GM21576 (cell line): ENCODE measurements around the gene ATG2B.

ENCODE experiments used
- ATAC-seq: cut with Tn5 transposase; IDR thresholded peaks from one replicate; pipeline ENCODE4 v1.9.1; 2021; ENCODE audit warnings: mild to moderate bottlenecking, moderate library complexity; ENCODE audit not compliant: unreplicated experiment

ATG2B gene

DNA sequence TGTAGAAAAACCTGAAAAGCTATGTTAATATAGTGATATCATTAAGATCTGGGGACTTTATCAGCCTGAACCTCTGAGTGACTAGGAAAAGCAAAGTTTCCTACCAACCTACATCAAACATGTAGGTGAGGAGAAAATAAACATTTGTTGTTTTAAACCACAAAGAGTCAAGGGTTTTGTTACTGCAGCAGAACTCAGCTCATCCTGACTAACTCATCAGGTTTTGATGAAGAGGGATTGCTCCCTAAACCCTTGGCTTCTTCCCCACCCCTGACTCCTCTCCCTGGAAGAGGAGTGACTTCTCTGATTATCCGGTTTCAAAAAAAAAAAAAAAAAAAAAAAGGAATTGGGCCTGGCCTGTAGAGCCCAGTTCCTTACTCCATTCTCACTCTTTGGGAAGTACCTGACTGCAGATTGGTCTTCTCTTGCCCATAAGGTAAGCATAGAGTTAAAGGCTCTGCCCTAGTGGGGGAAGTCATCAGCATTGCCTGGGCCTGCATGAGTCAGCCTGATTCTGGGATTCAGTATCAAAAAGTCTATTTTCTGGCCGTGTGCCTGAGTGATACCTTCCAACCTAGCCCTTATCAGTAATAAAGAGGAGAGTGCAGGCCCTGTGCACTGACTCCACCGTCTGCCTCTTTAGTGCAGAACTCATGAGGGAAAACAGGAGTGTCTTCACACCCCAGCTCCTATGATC lies 90.2 kb downstream of the ATG2B start:
- no peak for ATAC-seq

GRCh38 chr14:96271421-96271762 lies 91.7 kb downstream of the ATG2B start:
- no peak for ATAC-seq

- no peak for ATAC-seq
Measured at GRCh38 chr14:96270565-96271420, 92.3 kb downstream of the ATG2B start.

GRCh38 chr14:96269359-96269710 lies 93.8 kb downstream of the ATG2B start:
- no peak for ATAC-seq

DNA sequence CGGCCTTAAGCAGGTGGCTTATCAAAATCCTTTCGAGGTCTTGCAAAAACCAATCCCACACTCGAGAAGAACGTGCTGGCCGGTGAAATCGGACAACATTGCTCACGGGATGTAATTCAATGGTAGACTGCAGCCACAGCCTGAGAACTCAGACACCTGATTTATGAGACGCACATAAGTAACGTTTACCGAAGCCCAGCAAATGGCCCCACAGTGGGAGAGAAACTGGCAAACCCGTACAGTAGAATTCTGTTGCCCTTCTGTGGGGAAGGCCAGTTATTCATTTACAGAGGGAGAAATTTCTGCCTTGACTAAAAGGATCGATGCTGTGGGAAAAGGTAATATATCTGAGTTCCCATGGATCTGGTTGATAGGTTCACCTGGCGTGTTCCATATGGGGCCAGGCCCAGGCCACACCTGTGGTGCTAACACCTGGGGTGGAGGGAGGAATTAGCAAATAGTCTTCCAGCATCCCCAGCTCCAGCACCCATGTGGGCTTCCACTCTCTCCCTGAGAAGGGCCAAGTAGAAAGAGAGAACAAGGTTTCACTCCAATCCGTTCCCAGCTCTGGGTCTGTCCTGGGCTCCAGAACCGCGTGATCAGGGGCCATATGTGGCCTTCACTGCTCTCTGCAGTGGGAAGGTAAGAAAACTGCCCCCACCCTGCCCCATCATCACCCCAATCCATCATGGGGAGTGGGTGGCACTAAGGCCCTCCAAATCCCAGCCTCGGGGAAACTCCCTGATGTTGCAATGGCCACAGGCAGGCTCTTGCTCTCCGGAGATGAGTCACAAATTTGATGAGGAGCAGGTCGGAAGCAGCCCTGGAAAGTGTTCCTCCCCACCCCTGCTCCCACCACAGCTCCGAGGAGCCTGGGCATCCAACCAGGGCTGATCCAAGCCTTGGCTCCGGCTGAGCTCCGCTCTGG lies 94.4 kb downstream of the ATG2B start:
- ATAC-seq: no peak

GRCh38 chr14:96267916-96268315 lies 95.2 kb downstream of the ATG2B start:
- ATAC-seq: no peak

- ATAC-seq: no peak
Measured at GRCh38 chr14:96267336-96267735, 95.8 kb downstream of the ATG2B start.

- no peak for ATAC-seq
Measured at GRCh38 chr14:96265383-96266095, 97.6 kb downstream of the ATG2B start.

GRCh38 chr14:96264853-96265252 lies 98.3 kb downstream of the ATG2B start:
- no peak for ATAC-seq

DNA sequence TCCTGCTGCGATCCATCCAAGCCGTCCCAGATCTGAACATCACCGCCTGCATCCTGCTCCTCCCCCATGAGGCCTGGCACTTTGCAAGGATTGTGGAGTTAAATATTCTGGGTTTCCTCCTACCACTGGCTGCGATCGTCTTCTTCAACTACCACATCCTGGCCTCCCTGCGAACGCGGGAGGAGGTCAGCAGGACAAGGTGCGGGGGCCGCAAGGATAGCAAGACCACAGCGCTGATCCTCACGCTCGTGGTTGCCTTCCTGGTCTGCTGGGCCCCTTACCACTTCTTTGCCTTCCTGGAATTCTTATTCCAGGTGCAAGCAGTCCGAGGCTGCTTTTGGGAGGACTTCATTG lies 99.0 kb downstream of the ATG2B start:
- ATAC-seq: no peak

- no peak for ATAC-seq
Measured at GRCh38 chr14:96263347-96264199, 99.6 kb downstream of the ATG2B start.

DNA sequence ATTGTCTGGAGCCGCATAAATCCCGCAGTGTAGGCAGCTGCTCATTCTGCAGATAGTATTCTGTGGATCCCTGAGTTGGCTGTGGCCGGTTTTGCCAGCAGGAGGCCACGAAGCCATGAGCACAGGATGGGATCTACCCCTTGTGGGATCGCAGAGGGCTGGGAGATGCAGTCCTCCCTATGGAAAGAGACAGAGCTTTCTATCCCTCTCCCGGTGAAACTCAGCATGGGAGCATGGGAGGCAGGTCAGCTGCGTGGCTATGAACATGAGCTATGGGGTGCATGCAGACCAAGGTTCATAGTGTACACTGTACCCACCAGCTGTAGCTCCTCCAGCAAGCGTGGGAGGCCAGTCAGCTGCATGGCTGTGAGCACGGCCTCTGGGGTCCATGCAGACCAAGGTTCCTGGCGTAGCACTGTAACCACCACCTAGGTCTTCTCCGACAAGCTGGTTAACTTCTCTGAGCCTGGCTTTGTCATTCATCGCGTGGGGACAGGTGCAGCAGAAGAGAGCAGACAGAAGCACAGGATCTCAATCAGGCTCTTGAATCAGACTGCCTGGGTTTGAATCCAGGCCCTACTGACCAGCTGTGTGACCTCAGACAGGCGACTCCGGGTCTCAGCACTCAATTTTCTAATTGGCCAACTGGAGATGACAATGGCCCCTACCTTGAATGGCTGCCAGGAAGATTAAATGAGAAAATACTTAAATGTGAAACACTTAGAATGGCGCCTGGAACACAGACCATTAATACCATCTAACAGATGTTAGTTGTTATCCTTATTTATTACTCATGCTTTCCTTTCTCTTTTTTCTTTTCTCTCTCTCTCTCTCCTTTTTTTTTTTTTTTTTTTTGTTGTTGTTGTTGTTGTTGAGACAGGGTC lies 101.1 kb downstream of the ATG2B start:
- no peak for ATAC-seq

DNA sequence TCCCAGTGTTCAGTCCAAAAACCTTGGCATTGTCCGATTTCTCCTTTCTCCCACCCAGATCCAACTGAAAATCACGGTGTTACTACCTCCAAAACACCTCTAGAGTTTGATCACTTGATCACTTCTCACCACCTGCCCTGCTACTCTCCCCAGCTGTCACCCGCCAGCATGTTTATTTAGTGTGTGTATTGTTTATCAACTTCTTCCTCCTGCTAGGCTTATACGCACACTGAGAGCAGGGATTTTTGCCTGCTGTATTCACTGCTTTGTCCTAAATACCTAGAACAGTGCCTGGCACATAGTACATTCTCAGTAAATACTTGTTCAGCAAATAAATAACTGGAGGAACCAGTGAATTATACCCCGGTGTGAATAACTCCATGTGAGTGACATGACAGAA lies 102.1 kb downstream of the ATG2B start:
- no peak for ATAC-seq

- ATAC-seq: no peak
Measured at GRCh38 chr14:96260341-96260821, 102.8 kb downstream of the ATG2B start.

- ATAC-seq: no peak
Measured at GRCh38 chr14:96257900-96258299, 105.2 kb downstream of the ATG2B start.

DNA sequence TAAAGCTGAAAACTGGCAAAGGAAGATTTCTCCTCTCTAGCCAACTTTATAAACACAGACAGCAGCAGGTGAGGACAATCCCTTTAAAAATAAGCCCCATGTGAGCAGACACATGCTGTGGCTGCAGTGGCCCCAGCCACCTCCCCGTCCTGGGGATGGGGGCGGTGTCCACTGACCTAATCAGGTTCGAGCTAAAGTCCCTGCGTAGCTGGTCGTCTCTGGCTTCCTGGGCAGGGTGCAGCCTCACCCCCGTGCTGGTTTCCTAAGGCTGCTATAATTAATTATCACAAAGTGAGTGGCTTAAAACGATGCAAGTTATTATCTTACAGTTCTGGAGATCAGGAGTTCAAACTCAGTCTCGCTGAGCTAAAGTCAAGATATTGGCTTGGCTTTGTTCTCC lies 106.1 kb downstream of the ATG2B start:
- ATAC-seq: no peak

DNA sequence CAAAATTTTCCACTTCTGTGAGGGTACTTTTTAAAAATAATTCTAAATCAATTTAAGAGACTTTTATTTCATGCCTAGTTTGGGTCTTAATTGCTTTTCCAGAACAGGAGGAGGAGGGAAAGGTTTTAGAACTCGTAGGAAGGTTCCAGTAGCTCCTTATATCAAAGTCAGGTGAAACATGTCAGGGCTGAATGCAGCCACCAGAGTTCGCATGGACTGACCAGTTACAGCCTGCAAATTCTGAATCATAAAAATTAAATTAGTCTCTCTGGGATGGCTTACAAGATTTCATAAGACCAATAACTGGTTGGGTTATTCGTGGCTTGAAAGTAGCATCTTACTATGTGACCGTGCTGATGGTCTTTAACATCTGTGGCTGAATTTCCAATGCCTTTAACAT lies 106.7 kb downstream of the ATG2B start:
- ATAC-seq: no peak

- ATAC-seq: no peak
Measured at GRCh38 chr14:96255501-96256366, 107.4 kb downstream of the ATG2B start, which contains the start of gene BDKRB1. BDKRB1 (plus strand) TSS chr14:96256210; CDS start chr14:96263683, 7,473 bp downstream.
